ENCODE results near the gene APMAP. TPM values are rescaled to one million over a fixed set of nuclear protein-coding genes. Genes with fewer than 3 reads are reported as not detected.

Gene APMAP
- total and polyA plus RNA-seq, 10 of the 15 experiments (the other 5 are each of a cell fraction or from before 2014, with no cell fraction given): 12.1 to 60.2 (median 32.7) TPM

GRCh38 chr20:24933266-24933908 lies 59.2 kb downstream of the APMAP start:
- no peak overlapping the region for H2AFZ ChIP-seq (ENCODE audit: control insufficient read depth, low read depth, low read length)
- CTCF ChIA-PET: no interaction called here
- TF ChIP-seq NR2C1 (IDR thresholded peaks at IDR 0.05) (no peak), HDAC6 (IDR thresholded peaks at IDR 0.05; ENCODE audit: unreplicated experiment) (no peak), POLR2AphosphoS2 (IDR thresholded peaks at IDR 0.05; ENCODE audit: low read depth, low read length) (no peak), PKNOX1 (IDR thresholded peaks at IDR 0.05) (no peak), MEF2B (IDR thresholded peaks at IDR 0.05; ENCODE audit: partially characterized antibody, poor library complexity, severe bottlenecking) (no peak), CEBPB (IDR thresholded peaks at IDR 0.05; ENCODE audit: borderline replicate concordance in 1 of 2, low read depth in 2 of 2, low read length in 2 of 2) (no peak), RCOR1 (conservative IDR thresholded peaks at IDR 0.05; ENCODE audit: low read depth, low read length) (no peak), SUPT20H (IDR thresholded peaks at IDR 0.05; ENCODE audit: borderline replicate concordance, control insufficient read depth, low read depth, low read length) (no peak), IKZF1 (conservative IDR thresholded peaks at IDR 0.05) (no peak), CEBPZ (IDR thresholded peaks at IDR 0.05; ENCODE audit: low read depth, low read length) (no peak), ATF7 (IDR thresholded peaks at IDR 0.05; ENCODE audit: low read depth) (no peak), NFXL1 (IDR thresholded peaks at IDR 0.05; ENCODE audit: borderline replicate concordance) (no peak), MAX (IDR thresholded peaks at IDR 0.05; ENCODE audit: low read depth, low read length) (no peak), USF2 (IDR thresholded peaks at IDR 0.05; ENCODE audit: borderline replicate concordance, low read depth, low read length) (no peak), SMC3 (IDR thresholded peaks at IDR 0.05; ENCODE audit: borderline replicate concordance, low read length) (no peak), RAD51 (IDR thresholded peaks at IDR 0.05) (no peak)
- RAD21 ChIA-PET (ENCODE audit: unreplicated experiment): no interaction called here
- in situ Hi-C loops (cut with MboI): no loop called here
- no peak overlapping the region for H3K9ac ChIP-seq (ENCODE audit: control insufficient read depth, insufficient read depth, low read length)
- SMC1A ChIA-PET (ENCODE audit: uncharacterized antibody, unreplicated experiment): no interaction called here
- intact Hi-C loops (cut with micrococcal nuclease; ENCODE audit: unreplicated experiment): no loop called here
- no TSS peak for BruUV-seq (replicated peaks)
- no peaks in the 10 kb centered on the region for H3K27me3 ChIP-seq (replicated peaks in 1 of 2; ENCODE audit: control insufficient read depth in 2 of 2, insufficient read depth in 2 of 2, low read length in 1 of 2)
- POLR2A ChIA-PET: no interaction called here
- FAIRE-seq (no peak), ATAC-seq (no peak), DNase-seq (ENCODE audit: low read depth, low spot score) (no peak)
- no peaks in the 10 kb centered on the region for H3K4me1 ChIP-seq (ENCODE audit: control insufficient read depth, insufficient read depth, low read length)
- H3K79me2 ChIP-seq (ENCODE audit: control insufficient read depth, insufficient read depth, low read length): no peaks in the 10 kb centered on the region
- no peak overlapping the region for H3K4me2 ChIP-seq (ENCODE audit: control insufficient read depth, insufficient read depth)
- no peaks in the 10 kb centered on the region; the same call in 1 of the 3 replicates for H3K9me3 ChIP-seq (replicated peaks; ENCODE audit: control insufficient read depth, insufficient read depth, low read length)
- no peak overlapping the region for H3K27ac ChIP-seq (ENCODE audit: control insufficient read depth, insufficient read depth)
- no peaks in the 10 kb centered on the region for H3K36me3 ChIP-seq (ENCODE audit: control insufficient read depth in 2 of 2, insufficient read depth in 2 of 2, low read length in 1 of 2)
- WGBS (ENCODE audit: insufficient coverage, insufficient replicate concordance, low lambda C conversion rate, missing lambda C conversion rate): 60% methylated on average over 7 of the region's 7 CpGs
- no peaks in the 10 kb centered on the region for H4K20me1 ChIP-seq (ENCODE audit: control insufficient read depth, insufficient read depth)
- H3K4me3 ChIP-seq: no peak overlapping the region
